GM19397 (cell line): ENCODE results near the gene NQO2.
A peak's percentile ranks its signal among the peaks of the same experiment; 100 is the strongest.
"Not testable (repeated sequence)": the region's sequence is repeated elsewhere in the genome, so short reads cannot be mapped to it uniquely, and the experiment has no call there.

Source experiments
- ATAC-seq: cut with Tn5 transposase; IDR thresholded peaks from one replicate; pipeline ENCODE4 v1.9.1; 2021; ENCODE audit warnings: mild to moderate bottlenecking, moderate library complexity; ENCODE audit not compliant: unreplicated experiment

Gene NQO2

DNA sequence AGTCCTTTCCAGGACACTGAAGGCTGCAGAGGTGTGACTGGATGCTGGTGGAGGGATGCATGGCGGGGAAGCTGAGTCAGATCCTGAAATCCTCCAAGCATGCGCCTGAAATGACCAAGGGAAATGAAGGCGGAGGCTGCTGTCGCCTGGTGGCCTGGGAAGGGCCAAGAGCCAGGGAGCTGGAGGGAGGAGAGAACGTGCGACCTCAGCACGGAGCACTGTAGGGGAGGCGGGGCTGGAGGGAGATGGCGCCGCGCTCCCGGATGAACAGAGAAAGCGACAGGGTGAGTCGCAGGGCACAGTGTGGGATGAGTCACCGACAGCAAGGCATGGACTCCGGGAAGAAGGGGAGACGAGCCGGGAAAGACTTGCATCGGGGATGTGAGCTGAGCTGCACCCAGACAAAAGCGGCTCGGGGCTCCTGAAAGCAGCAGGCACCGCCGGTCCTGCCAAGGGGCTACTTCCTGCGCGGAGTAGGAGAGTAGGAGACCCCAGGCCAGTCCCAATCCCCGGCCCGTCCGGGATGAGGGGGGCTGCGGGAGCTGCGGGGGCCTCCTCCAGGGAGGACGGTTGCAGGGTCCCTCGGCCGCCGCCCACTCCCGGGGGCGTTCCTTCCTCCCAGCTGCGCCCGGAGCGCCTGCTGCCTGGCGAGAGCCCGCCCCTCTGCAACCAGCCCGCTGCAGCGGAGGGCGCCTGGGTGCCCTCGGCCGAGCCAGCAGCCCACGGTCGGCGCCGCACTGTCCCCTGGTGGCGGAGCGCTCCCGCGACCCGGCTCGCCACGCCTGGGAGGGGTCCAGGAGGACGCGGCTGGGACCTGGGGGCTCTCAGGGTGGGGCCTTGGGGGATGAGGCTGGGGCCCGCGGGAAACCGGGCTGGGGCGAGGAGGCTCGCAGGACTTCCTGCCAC lies 11.0 kb upstream of the NQO2 start:
- ATAC-seq = peak; percentile 73

- ATAC-seq = peak; percentile 62
Measured at GRCh38 chr6:2989332-2990247, 10.1 kb upstream of the NQO2 start.

DNA sequence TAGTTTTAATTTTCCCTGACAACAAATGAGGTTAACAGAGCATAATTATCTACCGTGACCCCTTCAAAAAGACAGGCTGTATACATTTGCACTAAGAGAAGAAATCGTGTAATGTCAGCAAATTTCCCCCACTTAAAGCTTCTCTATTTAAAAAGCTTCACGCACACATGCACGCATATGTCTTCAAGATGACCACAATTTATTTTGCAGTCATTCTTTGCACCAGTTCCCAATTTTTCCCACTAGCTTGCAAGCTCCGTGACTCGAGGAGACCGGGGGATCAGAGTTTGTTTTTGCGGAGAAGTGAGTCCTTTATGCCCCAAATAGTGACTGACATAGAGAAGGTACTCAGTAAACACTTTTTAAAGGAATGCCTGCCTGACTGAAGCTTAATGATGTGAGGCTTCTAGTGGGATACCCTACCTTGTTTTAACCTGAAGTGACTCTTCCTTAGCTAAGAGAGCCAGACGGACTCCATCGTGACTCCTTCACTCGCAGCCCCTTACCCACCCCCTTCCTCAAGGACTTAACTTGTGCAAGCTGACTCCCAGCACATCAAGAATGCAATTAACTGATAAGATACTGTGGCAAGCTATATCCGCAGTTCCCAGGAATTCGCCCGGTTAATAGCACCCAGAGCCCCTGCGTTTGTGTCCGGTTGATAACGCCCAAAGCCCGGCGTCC lies 9.3 kb upstream of the NQO2 start:
- ATAC-seq = no peak

DNA sequence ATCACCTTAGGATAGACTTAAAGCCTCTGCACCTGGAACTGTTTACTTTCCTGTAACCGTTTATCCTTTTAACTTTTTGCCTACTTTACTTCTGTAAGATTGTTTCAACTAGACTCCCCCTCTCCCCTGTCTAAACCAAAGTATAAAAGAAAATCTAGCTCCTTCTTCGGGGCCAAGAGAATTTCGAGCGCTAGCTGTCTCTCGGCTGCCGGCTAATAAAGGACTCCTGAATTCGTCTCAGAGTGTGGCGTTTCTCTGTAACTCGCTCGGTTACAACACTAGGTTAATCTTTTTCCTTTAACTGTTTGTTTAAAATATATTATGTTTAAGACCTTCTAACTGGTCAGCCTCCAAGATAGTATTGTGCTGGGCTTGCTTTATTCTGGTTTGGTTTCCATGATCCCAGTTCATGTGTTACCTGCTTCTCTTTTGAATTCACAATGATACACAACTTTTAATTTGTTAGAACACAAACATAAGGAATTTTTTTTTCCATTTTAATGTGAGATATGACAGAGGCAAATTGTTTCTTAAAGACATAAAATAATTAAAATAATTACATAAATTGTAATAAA lies 8.7 kb upstream of the NQO2 start:
- no peak for ATAC-seq

DNA sequence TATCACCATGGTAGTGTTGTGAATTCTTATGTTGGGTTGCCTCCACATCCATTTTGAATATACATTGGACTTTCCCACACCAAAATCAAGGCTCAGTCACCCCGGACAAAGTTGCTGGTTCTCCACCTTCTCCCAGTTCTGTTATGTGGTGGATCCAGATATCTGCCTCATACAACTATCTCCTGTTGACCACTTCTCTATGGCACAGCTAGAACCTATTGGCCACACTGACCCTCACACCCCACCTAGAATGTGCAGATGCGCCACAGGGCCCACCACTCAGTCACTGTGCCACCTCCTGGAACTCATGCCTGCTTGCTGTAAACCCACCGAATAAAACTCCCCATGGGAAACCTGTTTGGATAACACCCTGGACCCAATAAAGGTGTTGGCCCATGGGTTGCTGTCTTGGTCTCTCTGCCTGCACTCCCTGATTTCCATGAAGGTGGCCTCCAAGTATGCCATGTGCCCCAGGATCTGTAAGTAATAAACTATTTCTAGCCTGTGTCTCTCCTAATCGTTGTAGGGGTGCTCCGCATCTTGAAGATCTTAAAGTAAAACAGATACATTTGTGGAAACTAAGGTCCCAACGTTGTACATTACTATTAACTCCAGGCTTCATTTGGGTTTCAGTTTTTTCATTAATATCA lies 7.2 kb upstream of the NQO2 start:
- ATAC-seq = no peak

DNA sequence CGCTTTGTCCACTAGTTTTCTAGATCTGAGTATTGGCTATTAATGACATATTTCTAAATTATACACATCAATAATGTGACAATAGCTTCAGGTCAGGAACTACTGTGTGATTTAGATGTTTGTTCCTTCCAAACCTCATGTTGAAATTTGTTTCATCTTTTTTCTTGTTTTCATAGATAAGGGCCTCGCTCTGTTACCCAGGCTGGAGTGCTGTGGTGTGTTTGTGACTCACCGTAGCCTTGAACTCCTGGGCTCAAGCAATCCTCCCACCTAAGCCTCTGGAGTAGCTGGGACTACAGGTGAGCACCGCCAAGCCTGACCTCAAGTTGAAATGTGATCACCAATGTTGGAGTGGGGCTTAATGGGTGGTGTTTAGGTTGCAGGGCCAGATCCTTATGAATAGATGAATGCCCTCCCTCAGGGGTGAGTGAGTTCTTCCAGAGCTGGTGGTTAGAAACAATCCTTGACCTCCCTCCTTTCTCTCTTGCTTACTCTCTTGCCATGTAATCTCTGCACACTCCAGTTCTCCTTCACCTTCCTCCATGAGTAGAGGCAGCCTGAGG lies 5.9 kb upstream of the NQO2 start:
- ATAC-seq = no peak

- peak; percentile 37 for ATAC-seq
Measured at GRCh38 chr6:2998249-2998997, 1.3 kb upstream of the NQO2 start.

DNA sequence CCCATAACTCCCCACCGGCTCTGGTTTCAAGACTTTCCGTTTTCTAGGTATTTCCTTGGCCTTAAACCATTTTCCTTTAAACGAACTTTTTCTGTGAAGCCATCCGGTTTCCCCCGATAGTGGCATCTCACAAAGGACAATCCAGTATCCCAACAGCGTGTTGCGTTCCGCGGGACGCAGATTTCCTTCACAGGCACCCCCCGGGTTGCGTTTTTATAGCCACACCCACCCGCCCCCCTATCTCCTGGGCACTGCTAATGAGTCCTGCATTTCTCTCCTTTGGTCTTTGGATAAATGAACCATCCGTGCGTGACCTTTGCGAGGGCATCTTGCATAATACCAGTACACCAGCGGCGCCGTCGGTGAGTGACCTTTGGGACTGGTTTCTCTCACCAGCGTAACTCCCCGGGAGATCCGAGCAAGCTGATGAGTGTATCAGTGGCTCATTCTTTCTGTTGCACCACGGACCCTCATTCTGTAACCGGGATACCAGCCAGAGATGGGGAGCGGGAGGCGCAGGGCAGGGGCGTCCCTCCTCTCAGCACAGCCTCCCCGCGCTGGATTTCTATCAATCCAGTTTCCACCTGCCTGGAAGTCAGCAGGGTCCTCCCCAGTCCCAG lies 586 bp upstream of the NQO2 start:
- ATAC-seq = no peak

DNA sequence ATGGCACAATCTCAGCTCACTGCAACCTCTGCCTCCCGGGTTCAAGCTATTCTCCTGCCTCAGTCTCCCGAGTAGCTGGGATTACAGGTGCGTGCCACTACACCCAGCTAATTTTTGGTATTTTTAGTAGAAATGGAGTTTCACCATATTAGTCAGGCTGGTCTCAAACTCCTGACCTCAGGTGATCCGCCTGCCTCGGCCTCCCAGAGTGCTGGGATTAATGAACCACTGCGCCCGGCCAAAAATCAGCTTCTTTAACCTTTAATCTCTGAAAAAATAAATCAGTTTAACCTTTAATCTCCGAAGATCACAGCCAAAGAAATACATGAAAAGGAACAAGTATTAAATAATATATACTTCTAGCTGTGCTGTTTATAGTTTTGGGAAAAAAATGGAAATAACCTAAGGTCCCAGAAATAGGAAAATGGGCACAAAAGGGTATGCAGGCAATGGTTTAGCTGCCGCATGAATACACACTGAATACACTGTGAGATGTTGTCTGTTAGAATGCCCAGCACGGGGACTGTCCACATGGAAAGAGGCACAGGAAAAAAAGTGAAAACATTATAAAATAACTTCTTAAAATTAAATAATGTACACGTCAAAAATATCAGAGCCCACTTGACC lies 1.6 kb downstream of the NQO2 start:
- no peak for ATAC-seq

DNA sequence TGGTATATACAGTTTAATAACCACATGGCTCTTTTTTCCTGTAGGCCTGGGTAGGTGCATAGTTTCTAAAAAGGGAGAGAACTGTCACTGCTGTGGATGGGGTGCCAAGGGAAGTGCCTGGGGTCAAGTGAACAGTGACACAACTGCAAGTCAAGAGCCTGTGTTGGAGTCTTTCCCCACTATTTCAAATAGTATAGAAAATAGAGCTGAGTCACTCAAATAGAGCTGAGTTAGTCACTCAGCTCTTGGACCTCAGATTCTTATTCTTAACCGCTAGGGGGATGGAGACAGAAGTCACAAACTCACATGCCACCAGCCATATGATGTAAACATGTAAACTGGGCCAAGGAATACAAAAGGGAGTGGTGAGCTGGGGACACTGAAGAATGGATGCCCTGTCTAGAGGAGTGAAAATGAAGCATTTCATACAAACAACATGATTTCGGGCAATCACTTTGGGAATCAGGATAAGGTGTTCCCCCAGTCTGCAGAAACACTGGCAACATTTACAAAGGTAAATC lies 2.1 kb downstream of the NQO2 start:
- no peak for ATAC-seq

DNA sequence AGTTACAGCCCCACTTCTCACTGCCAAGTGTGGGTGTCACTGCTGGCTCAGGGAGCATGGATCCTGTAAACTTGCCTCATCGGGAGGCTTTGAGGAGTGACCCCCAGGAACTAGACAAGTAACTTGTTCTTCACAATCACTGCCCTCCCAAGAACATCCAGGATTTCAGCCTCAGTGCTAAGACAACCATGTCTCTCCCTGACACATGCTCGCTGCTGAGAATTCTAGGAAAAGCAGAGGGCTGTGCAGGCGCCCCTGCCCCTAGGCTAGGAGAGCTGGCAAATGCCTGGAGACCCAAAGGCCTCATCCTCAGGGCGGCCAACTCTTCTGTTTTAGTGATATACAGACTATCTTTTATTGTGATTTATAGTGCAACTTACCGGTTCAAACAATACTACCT lies 3.5 kb downstream of the NQO2 start:
- not testable (repeated sequence) for ATAC-seq

DNA sequence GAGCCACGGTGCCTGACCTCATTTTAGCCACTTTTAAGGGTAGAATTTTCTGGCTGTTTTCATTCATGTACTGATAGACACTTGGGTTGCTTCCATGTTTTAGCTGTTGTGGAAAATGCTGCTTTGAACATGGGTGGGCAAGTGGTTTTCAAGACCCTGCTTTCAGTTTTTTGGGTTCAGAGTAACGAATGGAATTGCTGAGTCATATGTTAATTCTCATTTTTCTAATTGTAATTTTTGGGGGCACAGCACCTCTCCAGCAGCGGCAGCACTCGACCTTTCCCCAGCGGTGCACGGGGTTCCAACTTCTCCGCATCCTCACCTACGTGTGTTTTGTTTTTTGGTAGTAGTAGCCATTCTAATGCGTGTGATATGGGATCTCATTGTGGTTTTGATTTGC lies 5.4 kb downstream of the NQO2 start:
- ATAC-seq = no peak

DNA sequence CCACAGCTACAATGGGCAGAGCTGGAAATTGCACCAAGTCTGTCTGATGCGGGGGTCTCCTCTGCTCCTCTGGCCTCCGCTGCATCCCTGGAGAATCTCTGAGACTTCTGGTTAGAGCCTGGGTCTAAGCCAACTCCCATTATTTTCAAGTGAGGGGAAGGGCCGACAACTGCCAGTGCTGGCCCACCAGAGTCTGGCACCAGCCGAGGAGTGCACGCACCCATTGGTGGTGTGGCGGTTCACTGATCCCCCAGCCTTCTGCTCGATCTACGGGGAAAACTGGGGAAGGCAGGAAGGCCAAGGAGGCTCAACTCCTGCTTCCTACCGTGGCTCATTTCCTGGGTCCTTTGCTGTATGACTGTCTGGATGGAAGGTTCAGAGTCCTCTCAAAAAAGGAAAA lies 6.2 kb downstream of the NQO2 start:
- no peak for ATAC-seq

DNA sequence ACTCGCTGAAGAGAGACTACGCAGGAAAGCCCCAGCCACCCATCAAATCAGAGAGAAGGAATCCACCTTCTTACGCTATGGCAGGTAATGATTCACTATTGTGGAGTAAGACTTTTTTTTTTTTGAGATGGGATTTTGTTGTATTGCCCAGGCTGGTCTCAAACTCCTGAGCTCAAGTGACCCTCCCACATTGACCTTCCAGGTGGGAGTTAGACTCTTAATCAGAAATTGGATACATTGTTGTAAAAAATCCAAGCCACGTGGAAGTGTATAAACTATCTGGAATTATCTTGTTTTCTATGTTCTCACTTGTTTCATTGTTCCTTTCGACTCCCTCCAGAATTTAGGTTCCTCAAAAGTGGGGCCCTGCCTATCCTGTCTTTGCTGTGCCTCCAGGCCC lies 6.8 kb downstream of the NQO2 start:
- no peak for ATAC-seq

GRCh38 chr6:3007571-3007970 lies 7.9 kb downstream of the NQO2 start:
- no peak for ATAC-seq

GRCh38 chr6:3008712-3009265 lies 9.1 kb downstream of the NQO2 start:
- not testable (repeated sequence) for ATAC-seq

DNA sequence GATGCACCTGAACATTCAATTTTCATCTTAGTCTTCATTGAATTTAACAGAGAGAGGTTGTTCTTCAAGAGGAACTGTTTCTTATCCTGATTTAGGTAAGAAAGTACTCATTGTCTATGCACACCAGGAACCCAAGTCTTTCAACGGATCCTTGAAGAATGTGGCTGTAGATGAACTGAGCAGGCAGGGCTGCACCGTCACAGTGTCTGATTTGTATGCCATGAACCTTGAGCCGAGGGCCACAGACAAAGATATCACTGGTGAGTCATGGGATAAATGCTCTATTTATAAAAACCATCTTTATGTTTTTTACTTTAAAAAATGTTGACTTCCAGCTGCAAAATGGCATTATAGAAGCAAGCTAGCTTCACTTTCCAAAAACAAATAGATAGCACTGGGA lies 10.2 kb downstream of the NQO2 start:
- ATAC-seq = no peak

DNA sequence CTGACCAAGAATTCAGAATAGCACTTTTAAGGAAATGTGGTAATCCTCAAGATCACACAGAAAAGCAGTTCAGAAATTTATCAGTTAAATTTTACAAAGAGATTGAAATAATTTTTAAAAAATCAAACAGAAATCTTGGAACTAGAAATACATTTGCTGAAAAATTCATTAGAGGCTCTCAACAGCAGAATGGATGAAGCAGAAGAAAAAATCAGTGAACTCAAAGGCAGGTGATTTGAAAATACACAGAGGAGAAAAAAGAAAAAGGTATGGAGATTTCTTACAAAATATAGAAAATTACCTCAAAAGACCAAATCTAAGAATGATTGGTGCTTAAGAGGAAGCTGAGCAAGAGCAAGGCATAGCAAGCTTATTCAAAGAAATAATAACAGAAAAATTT lies 11.5 kb downstream of the NQO2 start:
- ATAC-seq = no peak
